Right lobe of liver (tissue), 6 donors: Measurements from ENCODE around the gene CHMP2A. TPM values are rescaled to one million over a fixed set of nuclear protein-coding genes. Genes with fewer than 3 reads are reported as not detected.
A peak's percentile ranks its signal among the peaks of the same experiment; 100 is the strongest.

Experiments
- ATAC-seq, 4 donors: fragments of 200-7000 bp; cut with Tn5 transposase; one replicate each; pipeline ENCODE4 v1.9.1; 2020; ENCODE audit warnings: mild to moderate bottlenecking in 4 of 4, moderate library complexity in 4 of 4
- DNase-seq, 3 donors: peaks; one replicate each; pipeline ENCODE4 v3.0.0-alpha.2; 2020
- H3K27ac ChIP-seq, 3 donors: fragments of 200-600 bp; one replicate each; pipeline ENCODE4 v1.8.0; 2022
- H3K27me3 ChIP-seq, 2 donors: fragments of 200-600 bp; one replicate each; pipeline ENCODE4 v1.8.0; 2022
- H3K36me3 ChIP-seq, 4 donors: fragments of 200-600 bp; sonication (generic) in 1 of 4; one replicate each; pipeline versions ENCODE4 v1.5.1 to v1.8.0; 2017 to 2022; ENCODE audit warnings: control low read depth in 1 of 4
- H3K4me1 ChIP-seq, 4 donors: fragments of 200-600 bp; sonication (generic) in 1 of 4; one replicate each; pipeline versions ENCODE4 v1.5.1 to v1.8.0; 2017 to 2022; ENCODE audit warnings: control low read depth in 1 of 4
- H3K4me3 ChIP-seq, 3 donors: fragments of 200-600 bp; one replicate each; pipeline ENCODE4 v1.8.0; 2022
- H3K9me3 ChIP-seq, 4 donors: fragments of 200-600 bp; sonication (generic) in 1 of 4; one replicate each; pipeline versions ENCODE4 v1.5.1 to v1.8.0; 2017 to 2022; ENCODE audit warnings: control low read depth in 1 of 4
- POLR2A ChIP-seq: fragments of 450-650 bp; IDR thresholded peaks from one replicate; pipeline ENCODE4 v1.6.1; 2017; ENCODE audit warnings: antibody characterized with exemption, mild to moderate bottlenecking
- WGBS: methylation state at CpG from one replicate; pipeline ENCODE4 v1.1.6; 2018; ENCODE audit warnings: low coverage, low lambda C conversion rate; ENCODE audit not compliant: insufficient coverage; ENCODE audit errors: missing lambda C conversion rate; 5-methylcytosine and 5-hydroxymethylcytosine counted together
- intact Hi-C, 2 donors: fragments of 100-400 bp; cut with DNase I; formaldehyde crosslinking; loops; one replicate each; pipeline versions ENCODE4 v1.11.2 to v1.14.1; 2022
- total RNA-seq, 6 experiments: library from RNA; depleted of rRNA in 2 of 6; stranded (reverse); fragments of >200 nt in 2 of 6; fragmentation: NEBNext Ultra II Directional in 3 of 6; extraction: Animal tissue kit (Norgen Biotek cat#: 25700) in 3 of 6; gene quantifications; one replicate each; pipeline versions ENCODE4 v1.1.0 to v1.2.4, GENCODE V29; 2016 to 2023
- TF ChIP-seq, protein P1 (sequence below), 4 donors: fragments of 200-600 bp in 3 of 4; fragments of 450-650 bp in 1 of 4; IDR thresholded peaks; one replicate each; pipeline versions ENCODE4 v1.5.1 to v1.8.0; 2016 to 2022; ENCODE audit warnings: antibody characterized with exemption in 4 of 4, mild to moderate bottlenecking in 2 of 4
- donor health status: DM: no; HTN: yes; CAD: no.
- donor health status: DM: no; HTN: no; CAD: no.
- donor health status: DM: no; HTN: no; CAD: no.
- donor health status: DM: no; HTN: yes; CAD: no.
- donor health status: DM: no; HTN: yes; CAD: no.

The CHMP2A gene
- total RNA-seq, 6 experiments from 2014 or later = 62.1 to 90.9 (median 70.7) TPM

DNA sequence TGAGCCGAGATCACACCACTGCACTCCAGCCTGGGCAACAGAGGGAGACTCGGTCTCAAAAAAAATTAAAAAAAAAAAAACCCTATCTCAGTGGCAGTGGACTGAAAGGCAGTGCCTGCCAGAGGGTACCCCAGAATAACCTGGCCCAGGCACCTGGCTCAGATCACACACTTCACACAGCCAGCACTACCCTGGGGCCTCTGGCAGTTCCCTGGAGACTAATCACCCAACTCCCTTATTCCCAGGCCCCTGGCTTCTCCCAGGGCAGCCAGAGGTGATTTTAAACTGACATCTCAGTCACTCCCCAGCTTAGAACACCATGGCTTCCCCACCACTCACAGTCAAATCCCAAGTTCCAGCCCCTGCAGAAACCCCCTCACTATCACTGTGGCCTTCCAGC lies 39.6 kb downstream of the CHMP2A start:
- DNase-seq (no peak), ATAC-seq (no peak)
- intact Hi-C loops = no loop called here
- WGBS = no CpG with 5 or more reads among the region's 2 CpGs
- H3K27ac ChIP-seq = no peak overlapping the region
- H3K27me3 ChIP-seq = no peaks in the 10 kb centered on the region
- TF ChIP-seq, protein P1, sequence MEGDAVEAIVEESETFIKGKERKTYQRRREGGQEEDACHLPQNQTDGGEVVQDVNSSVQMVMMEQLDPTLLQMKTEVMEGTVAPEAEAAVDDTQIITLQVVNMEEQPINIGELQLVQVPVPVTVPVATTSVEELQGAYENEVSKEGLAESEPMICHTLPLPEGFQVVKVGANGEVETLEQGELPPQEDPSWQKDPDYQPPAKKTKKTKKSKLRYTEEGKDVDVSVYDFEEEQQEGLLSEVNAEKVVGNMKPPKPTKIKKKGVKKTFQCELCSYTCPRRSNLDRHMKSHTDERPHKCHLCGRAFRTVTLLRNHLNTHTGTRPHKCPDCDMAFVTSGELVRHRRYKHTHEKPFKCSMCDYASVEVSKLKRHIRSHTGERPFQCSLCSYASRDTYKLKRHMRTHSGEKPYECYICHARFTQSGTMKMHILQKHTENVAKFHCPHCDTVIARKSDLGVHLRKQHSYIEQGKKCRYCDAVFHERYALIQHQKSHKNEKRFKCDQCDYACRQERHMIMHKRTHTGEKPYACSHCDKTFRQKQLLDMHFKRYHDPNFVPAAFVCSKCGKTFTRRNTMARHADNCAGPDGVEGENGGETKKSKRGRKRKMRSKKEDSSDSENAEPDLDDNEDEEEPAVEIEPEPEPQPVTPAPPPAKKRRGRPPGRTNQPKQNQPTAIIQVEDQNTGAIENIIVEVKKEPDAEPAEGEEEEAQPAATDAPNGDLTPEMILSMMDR (IDR thresholded peaks at IDR 0.05) = no peak
- no peak for TF ChIP-seq POLR2A
- no peaks in the 10 kb centered on the region for H3K9me3 ChIP-seq
- peaks cover 0 to 40% (median 19%) of the 10 kb centered on the region in 4 donors for H3K4me1 ChIP-seq
- H3K4me3 ChIP-seq = no peak overlapping the region
- H3K36me3 ChIP-seq = peaks cover 0 to 8% (median 4%) of the 10 kb centered on the region in 4 donors

DNA sequence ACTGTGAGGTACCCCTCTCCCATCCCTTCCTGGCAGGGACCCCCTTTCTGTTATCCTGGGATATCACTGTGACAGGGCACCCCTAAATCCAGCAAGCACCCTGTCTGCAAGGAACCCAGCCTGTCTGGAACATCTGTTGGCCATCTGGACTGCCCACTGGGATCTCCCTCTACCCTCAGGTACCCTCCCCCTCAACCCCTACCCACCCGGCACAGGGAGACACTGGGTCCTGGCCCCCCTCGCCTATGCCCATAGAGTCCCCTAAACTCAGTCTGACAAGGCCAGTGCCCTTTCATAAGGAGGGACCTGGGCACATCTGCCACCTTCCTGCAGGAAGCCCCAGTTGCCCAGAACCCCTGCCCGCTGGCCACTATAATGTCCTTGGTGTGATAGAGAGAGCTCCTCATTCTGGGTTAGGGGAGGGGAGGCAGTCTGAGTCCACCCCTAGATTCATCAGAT lies 40.3 kb downstream of the CHMP2A start:
- intact Hi-C loops = no loop called here
- Histone ChIP-seq H3K4me1 (peaks cover 0 to 42% (median 18%) of the 10 kb centered on the region in 4 donors), H3K27ac (no peak overlapping the region), H3K36me3 (peaks cover 0 to 8% (median 4%) of the 10 kb centered on the region in 4 donors), H3K27me3 (no peaks in the 10 kb centered on the region), H3K9me3 (no peaks in the 10 kb centered on the region), H3K4me3 (peak overlapping the region; percentile 49 to 60 (median 50))
- WGBS = 86% methylated on average over 1 of the region's 3 CpGs
- TF ChIP-seq, protein P1 (IDR thresholded peaks at IDR 0.05) = no peak
- TF ChIP-seq POLR2A = no peak
- ATAC-seq (no peak), DNase-seq (no peak)

DNA sequence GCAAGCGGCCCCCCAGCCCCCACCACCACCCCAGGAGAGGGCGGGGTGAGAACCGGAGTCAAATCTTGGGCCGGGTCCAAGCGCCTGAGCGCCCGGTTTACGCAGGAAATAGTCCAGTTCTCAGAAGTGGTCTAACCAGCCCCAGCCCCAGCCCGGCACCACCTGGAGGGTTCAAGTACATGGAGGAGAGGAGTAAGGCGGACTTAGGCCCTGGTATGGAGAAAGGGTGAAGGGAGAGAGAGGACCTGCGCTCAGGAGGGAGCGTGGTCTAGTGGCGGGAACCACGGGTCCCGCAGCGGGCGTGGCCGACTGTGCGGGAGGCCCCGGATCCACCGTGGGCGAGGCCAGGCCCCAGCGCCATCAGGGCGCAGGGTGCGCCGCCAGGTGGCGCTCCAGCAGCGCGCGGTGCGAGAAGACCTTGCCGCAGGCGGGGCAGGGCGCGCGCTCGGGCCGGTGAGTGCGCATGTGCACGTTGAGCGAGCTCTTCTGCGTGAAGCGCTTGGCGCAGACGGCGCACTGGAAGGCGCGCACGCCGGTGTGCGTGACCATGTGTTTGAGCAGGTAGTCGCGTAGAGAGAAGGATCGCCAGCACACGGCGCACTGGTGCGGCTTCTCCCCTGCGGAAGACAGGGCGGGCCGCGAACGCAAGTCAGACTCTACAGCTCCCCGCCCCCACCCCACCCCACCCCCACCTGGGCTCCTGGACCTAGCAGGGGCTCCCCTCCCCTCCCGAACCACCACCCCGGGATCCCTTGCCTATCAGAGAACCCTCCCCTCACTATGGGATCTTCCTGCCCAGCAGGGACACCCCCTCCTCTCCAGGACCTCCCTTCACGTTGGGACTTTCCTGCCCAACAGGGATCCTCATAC lies 41.0 kb downstream of the CHMP2A start:
- peaks cover 0 to 48% (median 21%) of the 10 kb centered on the region in 4 donors for H3K4me1 ChIP-seq
- DNase-seq = peak; percentile 93 to 94 (median 94)
- peak overlapping the region; percentile 41 to 97 (median 78) for H3K27ac ChIP-seq
- H3K27me3 ChIP-seq = no peaks in the 10 kb centered on the region
- intact Hi-C loops = no loop called here
- WGBS = 5% methylated on average over 19 of the region's 66 CpGs
- H3K36me3 ChIP-seq = peaks cover 0 to 8% (median 4%) of the 10 kb centered on the region in 4 donors
- H3K4me3 ChIP-seq = peak overlapping the region; percentile 49 to 60 (median 50)
- no peaks in the 10 kb centered on the region for H3K9me3 ChIP-seq
- TF ChIP-seq, protein P1 (IDR thresholded peaks at IDR 0.05) = peak; percentile 95 to 99 (median 98)
- TF ChIP-seq POLR2A = peak; percentile 69
- peak; percentile 61 to 72 (median 65) for ATAC-seq

DNA sequence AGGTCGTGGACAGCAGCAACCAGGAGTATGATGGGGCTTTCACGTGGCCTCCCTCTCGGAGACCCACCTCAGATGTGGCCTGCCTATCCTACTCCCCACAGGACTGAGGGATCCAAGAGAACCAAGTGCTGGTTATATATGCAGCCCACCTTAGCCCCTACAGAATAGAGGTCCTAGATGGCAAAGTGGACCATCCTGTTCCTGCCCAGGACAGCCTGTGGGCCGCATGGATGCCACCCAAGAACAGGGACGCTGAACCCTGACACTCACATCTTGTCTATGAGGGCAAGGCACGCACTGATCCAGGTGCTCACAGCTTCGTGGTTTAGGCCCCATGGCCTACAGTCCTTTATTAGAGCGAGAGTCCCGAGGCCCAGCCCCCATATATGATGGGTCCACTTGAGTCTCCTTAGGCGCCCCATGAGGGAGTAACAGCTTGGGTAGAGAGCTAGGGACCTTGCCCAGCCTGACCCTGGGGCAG lies 41.7 kb downstream of the CHMP2A start:
- H3K27me3 ChIP-seq = no peaks in the 10 kb centered on the region
- intact Hi-C loops = no loop called here
- H3K9me3 ChIP-seq = no peaks in the 10 kb centered on the region
- H3K27ac ChIP-seq = peak overlapping the region; percentile 41 to 97 (median 78)
- H3K36me3 ChIP-seq = peaks cover 0 to 8% (median 4%) of the 10 kb centered on the region in 4 donors
- no peak for ATAC-seq
- H3K4me3 ChIP-seq = peak overlapping the region in 2 of 3 donors; percentile 50 to 60
- no peak for DNase-seq
- WGBS = 63% methylated on average over 5 of the region's 10 CpGs
- no peak for TF ChIP-seq POLR2A
- TF ChIP-seq, protein P1 (IDR thresholded peaks at IDR 0.05) = no peak
- H3K4me1 ChIP-seq = peaks cover 0 to 48% (median 20%) of the 10 kb centered on the region in 4 donors
